CD4-positive, CD25-positive, alpha-beta regulatory T cell (primary cell): ENCODE measurements around the gene ALLC. TPM values are rescaled to one million over a fixed set of nuclear protein-coding genes. Genes with fewer than 3 reads are reported as not detected.

Source experiments
- ATAC-seq, 2 donors: fragments of 150-1000 bp; cut with Tn5 transposase; one replicate each; pipeline ENCODE4 v1.10.0; 2021; ENCODE audit warnings: low read depth in 2 of 2, moderate number of reproducible peaks in 2 of 2, moderate library complexity in 1 of 2
- DNase-seq, 3 donors: peaks; one replicate each; pipeline versions ENCODE4 v3.0.0 to v3.0.0-alpha.2; 2012 to 2022; ENCODE audit warnings: mixed read lengths in 1 of 3
- H3K27ac ChIP-seq: one replicate; pipeline ENCODE4 v1.7.0; 2013; ENCODE audit warnings: mild to moderate bottlenecking, low read length; ENCODE audit not compliant: insufficient read depth, poor library complexity, severe bottlenecking
- H3K27me3 ChIP-seq: one replicate; pipeline ENCODE4 v1.7.0; 2013; ENCODE audit warnings: low read length; ENCODE audit not compliant: control insufficient read depth, insufficient read depth
- H3K36me3 ChIP-seq: one replicate; pipeline ENCODE4 v1.7.0; 2013; ENCODE audit warnings: mild to moderate bottlenecking, low read length, moderate library complexity; ENCODE audit not compliant: control insufficient read depth, insufficient read depth
- H3K4me1 ChIP-seq: 2 replicates; pipeline ENCODE4 v1.7.0; 2013; ENCODE audit warnings: mild to moderate bottlenecking, low read length; ENCODE audit not compliant: insufficient read depth, control insufficient read depth, poor library complexity, severe bottlenecking
- H3K4me3 ChIP-seq: one replicate; pipeline ENCODE4 v1.7.0; 2013; ENCODE audit warnings: low read depth, mild to moderate bottlenecking, low read length, moderate library complexity
- H3K9me3 ChIP-seq, 2 experiments: 1 replicate in 1 of 2; 2 replicates in 1 of 2; pipeline ENCODE4 v1.7.0; 2013; ENCODE audit warnings: low read length in 2 of 2, mild to moderate bottlenecking in 1 of 2, moderate library complexity in 1 of 2; ENCODE audit not compliant: control insufficient read depth in 2 of 2
- H3K27ac Mint-ChIP-seq, 3 donors: one replicate each; pipeline ENCODE4 v1.8.0; 2020 to 2022; ENCODE audit warnings: mild to moderate bottlenecking in 3 of 3, mixed read lengths in 3 of 3, moderate library complexity in 2 of 3
- H3K27me3 Mint-ChIP-seq: one replicate; pipeline ENCODE4 v1.8.0; 2022; ENCODE audit warnings: mild to moderate bottlenecking, mixed read lengths
- H3K36me3 Mint-ChIP-seq: one replicate; pipeline ENCODE4 v1.8.0; 2020; ENCODE audit warnings: mixed read lengths
- H3K4me1 Mint-ChIP-seq, 4 donors: one replicate each; pipeline ENCODE4 v1.8.0; 2020 to 2022; ENCODE audit warnings: mixed read lengths in 4 of 4, mild to moderate bottlenecking in 1 of 4
- H3K4me3 Mint-ChIP-seq, 4 donors: one replicate each; pipeline ENCODE4 v1.8.0; 2020 to 2022; ENCODE audit warnings: mild to moderate bottlenecking in 4 of 4, mixed read lengths in 4 of 4, moderate library complexity in 3 of 4
- H3K9me3 Mint-ChIP-seq, 7 donors: one replicate each; pipeline ENCODE4 v1.8.0; 2020 to 2022; ENCODE audit warnings: mixed read lengths in 7 of 7, mild to moderate bottlenecking in 3 of 7, moderate library complexity in 2 of 7
- polyA plus RNA-seq, 4 donors: library from polyadenylated mRNA; unstranded; fragments of 300-500 nt; fragmentation: Illumina TruSeq; gene quantifications; one replicate each; pipeline ENCODE4 v1.2.3, GENCODE V29; 2021
- total RNA-seq: library from RNA; stranded (reverse); gene quantifications from one replicate; pipeline ENCODE4 v1.2.3, GENCODE V29; 2022

ALLC gene
- total and polyA plus RNA-seq, 5 donors from 2014 or later: not detected

- Histone ChIP-seq H3K27me3 (no peaks in the 10 kb centered on the region), H3K36me3 (no peaks in the 10 kb centered on the region), H3K27ac (no peak overlapping the region), H3K4me3 (no peak overlapping the region), H3K4me1 (no peaks in the 10 kb centered on the region), H3K9me3 (no peaks in the 10 kb centered on the region)
- Mint-ChIP-seq H3K36me3 (no peaks in the 10 kb centered on the region), H3K4me1 (no peaks in the 10 kb centered on the region), H3K9me3 (peaks cover 0 to 6% (median 0%) of the 10 kb centered on the region in 7 donors), H3K4me3 (no peak overlapping the region), H3K27me3 (peaks cover 5% of the 10 kb centered on the region), H3K27ac (no peak overlapping the region)
- DNase-seq (no peak), ATAC-seq (no peak)
These were observed 54.4 kb downstream of the ALLC start for GRCh38 chr2:3712424-3712823.

GRCh38 chr2:3712831-3713503, 55.0 kb downstream of the ALLC start:
- Histone ChIP-seq H3K9me3 (no peaks in the 10 kb centered on the region), H3K4me1 (no peaks in the 10 kb centered on the region), H3K27me3 (no peaks in the 10 kb centered on the region), H3K27ac (no peak overlapping the region), H3K36me3 (no peaks in the 10 kb centered on the region), H3K4me3 (no peak overlapping the region)
- no peak for DNase-seq
- peaks cover 0 to 6% (median 0%) of the 10 kb centered on the region in 7 donors for H3K9me3 Mint-ChIP-seq
- no peaks in the 10 kb centered on the region for H3K4me1 Mint-ChIP-seq
- no peak overlapping the region for H3K4me3 Mint-ChIP-seq
- peaks cover 5% of the 10 kb centered on the region for H3K27me3 Mint-ChIP-seq
- no peak for ATAC-seq
- H3K27ac Mint-ChIP-seq: no peak overlapping the region
- no peaks in the 10 kb centered on the region for H3K36me3 Mint-ChIP-seq

- Histone ChIP-seq H3K9me3 (no peaks in the 10 kb centered on the region), H3K36me3 (no peaks in the 10 kb centered on the region), H3K4me3 (no peak overlapping the region), H3K4me1 (no peaks in the 10 kb centered on the region), H3K27me3 (no peaks in the 10 kb centered on the region), H3K27ac (no peak overlapping the region)
- no peak overlapping the region for H3K4me3 Mint-ChIP-seq
- ATAC-seq (no peak), DNase-seq (no peak)
- H3K9me3 Mint-ChIP-seq: peaks cover 0 to 14% (median 0%) of the 10 kb centered on the region in 7 donors
- H3K27ac Mint-ChIP-seq: no peak overlapping the region
- H3K36me3 Mint-ChIP-seq: no peaks in the 10 kb centered on the region
- no peaks in the 10 kb centered on the region for H3K27me3 Mint-ChIP-seq
- H3K4me1 Mint-ChIP-seq: no peaks in the 10 kb centered on the region
These were observed 60.7 kb downstream of the ALLC start for GRCh38 chr2:3718679-3719078.

- H3K4me1 ChIP-seq: no peaks in the 10 kb centered on the region
- H3K4me3 ChIP-seq: no peak overlapping the region
- no peaks in the 10 kb centered on the region for H3K9me3 ChIP-seq
- H3K27me3 Mint-ChIP-seq: peaks cover 17% of the 10 kb centered on the region
- ATAC-seq (no peak), DNase-seq (no peak)
- H3K4me3 Mint-ChIP-seq: no peak overlapping the region
- H3K27ac Mint-ChIP-seq: no peak overlapping the region
- no peak overlapping the region for H3K27ac ChIP-seq
- H3K9me3 Mint-ChIP-seq: peaks cover 0 to 14% (median 0%) of the 10 kb centered on the region in 7 donors
- no peaks in the 10 kb centered on the region for H3K27me3 ChIP-seq
- H3K4me1 Mint-ChIP-seq: peaks cover 0 to 2% (median 0%) of the 10 kb centered on the region in 4 donors
- H3K36me3 Mint-ChIP-seq: no peaks in the 10 kb centered on the region
- no peaks in the 10 kb centered on the region for H3K36me3 ChIP-seq
These were observed 67.0 kb downstream of the ALLC start for GRCh38 chr2:3725002-3725401.

- peaks cover 17% of the 10 kb centered on the region for H3K27me3 Mint-ChIP-seq
- H3K36me3 Mint-ChIP-seq: no peaks in the 10 kb centered on the region
- no peak for ATAC-seq
- H3K4me1 Mint-ChIP-seq: peaks cover 0 to 2% (median 0%) of the 10 kb centered on the region in 4 donors
- no peak overlapping the region for H3K27ac ChIP-seq
- no peaks in the 10 kb centered on the region for H3K27me3 ChIP-seq
- H3K4me3 ChIP-seq: no peak overlapping the region
- no peak for DNase-seq
- H3K4me1 ChIP-seq: no peaks in the 10 kb centered on the region
- no peak overlapping the region for H3K27ac Mint-ChIP-seq
- no peaks in the 10 kb centered on the region for H3K9me3 ChIP-seq
- H3K4me3 Mint-ChIP-seq: no peak overlapping the region
- peaks cover 0 to 8% (median 0%) of the 10 kb centered on the region in 7 donors for H3K9me3 Mint-ChIP-seq
- no peaks in the 10 kb centered on the region for H3K36me3 ChIP-seq
These were observed 67.7 kb downstream of the ALLC start for GRCh38 chr2:3725458-3726250.

GRCh38 chr2:3726511-3726910, 68.5 kb downstream of the ALLC start:
- Mint-ChIP-seq H3K27ac (no peak overlapping the region), H3K36me3 (no peaks in the 10 kb centered on the region), H3K9me3 (no peaks in the 10 kb centered on the region), H3K27me3 (peaks cover 17% of the 10 kb centered on the region), H3K4me1 (peaks cover 0 to 2% (median 0%) of the 10 kb centered on the region in 4 donors), H3K4me3 (no peak overlapping the region)
- Histone ChIP-seq H3K27me3 (no peaks in the 10 kb centered on the region), H3K4me1 (no peaks in the 10 kb centered on the region), H3K36me3 (no peaks in the 10 kb centered on the region), H3K4me3 (no peak overlapping the region), H3K27ac (no peak overlapping the region), H3K9me3 (no peaks in the 10 kb centered on the region)
- DNase-seq: no peak
- no peak for ATAC-seq

- Histone ChIP-seq H3K27me3 (no peaks in the 10 kb centered on the region), H3K27ac (no peak overlapping the region), H3K9me3 (no peaks in the 10 kb centered on the region), H3K36me3 (no peaks in the 10 kb centered on the region), H3K4me3 (no peak overlapping the region), H3K4me1 (no peaks in the 10 kb centered on the region)
- Mint-ChIP-seq H3K36me3 (no peaks in the 10 kb centered on the region), H3K9me3 (no peaks in the 10 kb centered on the region), H3K27me3 (peaks cover 17% of the 10 kb centered on the region), H3K27ac (no peak overlapping the region), H3K4me3 (no peak overlapping the region), H3K4me1 (peaks cover 0 to 2% (median 0%) of the 10 kb centered on the region in 4 donors)
- no peak for DNase-seq
- ATAC-seq: no peak
These were observed 69.5 kb downstream of the ALLC start for GRCh38 chr2:3727397-3728045.
